Tibial artery (tissue), 4 donors: ENCODE data around the gene RBM12.

Experiments
- DNase-seq, 2 donors: peaks; one replicate each; pipeline ENCODE4 v3.0.0-alpha.2; 2019
- H3K27ac ChIP-seq, 2 donors: fragments of 200-600 bp; sonication (generic) in 1 of 2; 1 replicate in 1 of 2; 2 replicates in 1 of 2; pipeline ENCODE4 v1.5.1; 2018 to 2019; ENCODE audit warnings: mild to moderate bottlenecking in 1 of 2
- H3K27me3 ChIP-seq, 2 donors: fragments of 200-600 bp; sonication (generic) in 1 of 2; one replicate each; pipeline versions ENCODE4 v1.5.1 to v1.6.0; 2016 to 2019
- H3K36me3 ChIP-seq, 3 donors: fragments of 200-600 bp; sonication (generic) in 2 of 3; one replicate each; pipeline ENCODE4 v1.5.1; 2016 to 2019; ENCODE audit warnings: mild to moderate bottlenecking in 2 of 3
- H3K4me1 ChIP-seq, 4 donors: fragments of 200-600 bp; sonication (generic) in 2 of 4; 1 replicate in 3 of 4; 2 replicates in 1 of 4; pipeline ENCODE4 v1.5.1; 2016 to 2019
- H3K4me3 ChIP-seq, 2 donors: fragments of 200-600 bp; sonication (generic) in 1 of 2; 1 replicate in 1 of 2; 2 replicates in 1 of 2; pipeline ENCODE4 v1.5.1; 2018 to 2019; ENCODE audit warnings: mild to moderate bottlenecking in 2 of 2
- H3K9me3 ChIP-seq, 3 donors: fragments of 200-600 bp; sonication (generic) in 1 of 3; one replicate each; pipeline ENCODE4 v1.5.1; 2016 to 2019
- CTCF ChIP-seq, 2 experiments: fragments of 200-600 bp in 1 of 2; fragments of 450-650 bp in 1 of 2; IDR thresholded peaks; one replicate each; pipeline ENCODE4 v1.5.1; 2017 to 2019; ENCODE audit warnings: antibody characterized with exemption in 2 of 2, mild to moderate bottlenecking in 1 of 2, moderate library complexity in 1 of 2
- intact Hi-C: fragments of 100-400 bp; cut with DNase I; formaldehyde crosslinking; loops from one replicate; pipeline ENCODE4 v1.15.0; 2023; ENCODE audit warnings: low total_unique reads

RBM12 gene

GRCh38 chr20:35663516-35664465, 909 bp downstream of the RBM12 start:
- Histone ChIP-seq H3K27me3 (no peaks in the 10 kb centered on the region), H3K27ac (peak overlapping the region; percentile 93 to 99), H3K9me3 (no peaks in the 10 kb centered on the region), H3K4me3 (peak overlapping the region; percentile 67 to 87), H3K4me1 (peaks cover 0 to 48% (median 24%) of the 10 kb centered on the region in 4 donors), H3K36me3 (peaks cover 7 to 12% (median 9%) of the 10 kb centered on the region in 3 donors)
- intact Hi-C loops, result loop anchor here (2.0 to 5.0 kb wide), 2 partner anchors 46 to 223 kb away; partner anchors contain the start of gene SPAG4
- peak; percentile 32 to 70 for DNase-seq
- no peak for TF ChIP-seq CTCF (IDR thresholded peaks at IDR 0.05)

- peak overlapping the region; percentile 67 to 87 for H3K4me3 ChIP-seq
- intact Hi-C loops, result loop anchor here (2.0 to 5.0 kb wide), 2 partner anchors 45 to 224 kb away; partner anchors contain the start of gene SPAG4
- no peaks in the 10 kb centered on the region for H3K27me3 ChIP-seq
- peak overlapping the region; percentile 42 to 93 for H3K27ac ChIP-seq
- TF ChIP-seq CTCF (IDR thresholded peaks at IDR 0.05), result no peak
- no peak for DNase-seq
- H3K4me1 ChIP-seq, result peaks cover 0 to 60% (median 29%) of the 10 kb centered on the region in 4 donors
- H3K9me3 ChIP-seq, result no peaks in the 10 kb centered on the region
- peaks cover 0 to 3% (median 0%) of the 10 kb centered on the region in 3 donors for H3K36me3 ChIP-seq
Observed at GRCh38 chr20:35662551-35662950, 2.1 kb downstream of the RBM12 start.

GRCh38 chr20:35661908-35662307, 2.8 kb downstream of the RBM12 start:
- no peak for DNase-seq
- Histone ChIP-seq H3K4me1 (peaks cover 0 to 67% (median 31%) of the 10 kb centered on the region in 4 donors), H3K27me3 (no peaks in the 10 kb centered on the region), H3K9me3 (no peaks in the 10 kb centered on the region), H3K36me3 (no peaks in the 10 kb centered on the region), H3K27ac (peak overlapping the region; percentile 42 to 93), H3K4me3 (peak overlapping the region; percentile 67 to 87)
- intact Hi-C loops, result loop anchor here (2.0 to 5.0 kb wide), 2 partner anchors 45 to 225 kb away; partner anchors contain the start of gene SPAG4
- no peak for TF ChIP-seq CTCF (IDR thresholded peaks at IDR 0.05)

GRCh38 chr20:35661053-35661452, 3.6 kb downstream of the RBM12 start:
- peak overlapping the region; percentile 42 to 93 for H3K27ac ChIP-seq
- TF ChIP-seq CTCF (IDR thresholded peaks at IDR 0.05), result no peak
- no peaks in the 10 kb centered on the region for H3K36me3 ChIP-seq
- H3K4me3 ChIP-seq, result peak overlapping the region in 1 of 2 donors; percentile 87
- peaks cover 0 to 75% (median 31%) of the 10 kb centered on the region in 4 donors for H3K4me1 ChIP-seq
- H3K27me3 ChIP-seq, result no peaks in the 10 kb centered on the region
- intact Hi-C loops, result loop anchor here (5.0 kb wide), 1 partner anchor 44 kb away; the partner anchor contains the start of gene SPAG4
- no peaks in the 10 kb centered on the region for H3K9me3 ChIP-seq
- DNase-seq, result no peak

GRCh38 chr20:35660122-35660937, 4.4 kb downstream of the RBM12 start:
- no peak for TF ChIP-seq CTCF (IDR thresholded peaks at IDR 0.05)
- Histone ChIP-seq H3K27ac (peak overlapping the region; percentile 42 to 93), H3K4me1 (peaks cover 0 to 76% (median 31%) of the 10 kb centered on the region in 4 donors), H3K4me3 (no peak overlapping the region), H3K36me3 (no peaks in the 10 kb centered on the region), H3K27me3 (no peaks in the 10 kb centered on the region), H3K9me3 (no peaks in the 10 kb centered on the region)
- intact Hi-C loops, result loop anchor here (5.0 kb wide), 1 partner anchor 43 kb away; the partner anchor contains the start of gene SPAG4
- no peak for DNase-seq
